ENCODE results near the gene PTPRN2. TPM values are rescaled to one million over a fixed set of nuclear protein-coding genes. Genes with fewer than 3 reads are reported as not detected.
"Not testable (repeated sequence)": the region's sequence is repeated elsewhere in the genome, so short reads cannot be mapped to it uniquely, and the experiment has no call there.

PTPRN2 gene
- 0.87 and 1.7 TPM in 2 replicates for total RNA-seq (2014; rRNA removed; shearing (Covaris generic); ENCODE audit: low replicate concordance)

DNA sequence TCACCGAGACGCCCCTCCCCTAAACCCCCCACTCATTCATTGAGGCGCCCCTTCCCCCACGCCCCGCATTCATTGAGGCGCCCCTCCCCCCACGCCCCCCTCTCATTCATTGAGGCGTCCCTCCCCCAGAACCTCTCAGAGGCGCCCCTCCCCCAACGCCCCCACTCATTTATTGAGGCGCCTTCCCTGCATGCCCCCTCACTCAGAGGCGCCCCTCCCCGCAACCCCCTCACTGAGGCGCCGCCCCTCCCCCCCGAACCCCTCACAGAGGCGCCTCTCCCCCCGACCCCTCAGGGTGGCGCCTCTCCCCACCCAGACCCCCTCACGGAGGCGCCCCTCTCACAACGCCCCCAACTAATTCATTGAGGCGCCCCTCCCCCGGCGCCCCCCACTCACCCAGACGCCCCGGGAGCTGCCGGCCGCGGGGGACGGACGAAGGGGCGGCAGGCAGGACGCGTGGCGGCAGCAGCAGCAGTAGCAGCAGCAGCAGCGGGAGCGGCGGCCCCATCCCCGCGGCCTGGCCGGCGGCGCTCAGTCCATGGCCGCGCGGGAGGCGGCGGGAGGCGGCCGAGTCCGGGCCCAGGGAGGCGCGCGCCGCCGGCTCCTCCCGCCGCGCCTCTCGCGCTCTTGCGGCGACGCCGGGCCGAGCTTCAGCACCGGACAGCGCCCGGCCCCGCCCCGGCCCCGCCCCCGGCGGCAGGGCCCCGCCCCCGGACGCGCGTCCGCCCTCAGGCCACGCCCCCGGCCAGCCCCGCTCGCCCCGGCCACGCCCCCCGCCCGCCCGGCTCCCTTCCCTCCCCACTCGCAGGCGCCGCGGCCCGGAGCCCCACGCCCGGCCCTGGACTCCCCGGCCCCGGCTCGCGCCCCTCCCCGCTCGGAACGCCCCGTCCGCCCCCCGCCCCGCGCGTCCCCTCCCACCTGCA, at the start of gene PTPRN2:
Gene PTPRN2 (minus strand): TSS at position 662 of the 923 bp plus-strand sequence.
- H3K4me2 ChIP-seq (ENCODE audit: low read depth, low read length, poor library complexity, severe bottlenecking) = no peak within 1 kb of the TSS
- no peaks in the 10 kb centered on the region; the same call in 1 of the 2 replicates for H3K27me3 ChIP-seq (ENCODE audit: low read length)

DNA sequence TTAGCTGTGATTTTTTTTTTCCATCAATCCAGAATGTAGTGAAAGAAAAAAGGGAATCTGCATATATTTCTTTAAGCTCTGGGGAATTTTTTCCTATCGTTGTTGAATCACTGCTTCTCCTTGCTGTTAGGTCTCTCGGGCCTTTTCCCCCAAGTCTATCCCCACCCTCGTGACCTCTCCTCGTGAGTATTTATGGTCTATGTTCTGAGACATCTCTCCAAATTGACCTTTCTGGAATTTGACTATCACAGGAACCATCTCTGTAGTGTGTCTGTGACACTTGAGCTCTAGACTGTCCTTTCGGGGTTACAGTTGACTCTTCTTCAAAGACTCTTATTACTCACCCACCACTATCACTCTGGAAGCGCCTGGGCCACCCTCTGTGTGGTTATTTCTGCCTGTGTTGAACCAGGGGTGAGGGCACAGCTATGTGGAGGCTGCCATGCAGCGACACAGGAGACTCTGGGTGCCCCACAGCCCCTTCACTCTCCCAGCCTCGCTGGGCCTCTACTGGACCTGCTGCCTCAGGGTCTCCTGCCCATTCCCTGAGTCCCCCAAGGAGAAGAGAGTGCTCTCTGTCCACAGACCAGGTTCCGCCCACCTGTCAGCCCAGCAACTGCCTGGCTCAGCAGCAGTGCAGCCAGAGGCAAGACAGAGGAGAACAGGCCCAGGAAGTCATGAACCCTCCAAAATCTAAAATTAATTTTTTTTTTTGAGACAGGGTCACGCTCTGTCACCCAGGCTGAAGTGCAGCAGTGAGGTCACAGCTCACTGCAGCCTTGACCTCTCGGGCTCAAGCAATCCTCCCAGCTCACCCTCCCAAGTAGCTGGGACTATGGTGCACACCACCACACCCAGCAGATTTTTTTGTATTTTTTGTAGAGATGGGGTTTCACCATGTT, 45.7 kb upstream of the PTPRN2 start:
- Histone ChIP-seq H3K36me3 (ENCODE audit: insufficient read depth, low read length) (peaks cover 13% of the 10 kb centered on the region), H3K27ac (ENCODE audit: low read length) (peak overlapping the region; percentile 93), H3K79me2 (ENCODE audit: low read length) (no peaks in the 10 kb centered on the region; the same call in 1 of the 2 replicates), H3K4me2 (ENCODE audit: low read depth, low read length, poor library complexity, severe bottlenecking) (peak overlapping the region; percentile 69), H3K27me3 (ENCODE audit: low read length) (no peaks in the 10 kb centered on the region), H3K9ac (ENCODE audit: low read length) (peak overlapping the region; percentile 66), H3K4me1 (ENCODE audit: low read length) (peaks cover 36% of the 10 kb centered on the region), H3K9me3 (ENCODE audit: low read length) (no peaks in the 10 kb centered on the region), H4K20me1 (ENCODE audit: insufficient read depth, low read depth, low read length) (no peaks in the 10 kb centered on the region), H2AFZ (ENCODE audit: low read length) (no peak overlapping the region), H3K9me2 (replicated peaks; ENCODE audit: insufficient read depth, low read length) (no peaks in the 10 kb centered on the region), H3K4me3 (ENCODE audit: low read length) (peak overlapping the region; percentile 37; the same call in 1 of the 2 replicates)
- DNase-seq = peak; percentile 83

More for the DNA sequence above, at the start of gene PTPRN2:
- H3K4me3 ChIP-seq (ENCODE audit: low read length) = no peak within 1 kb of the TSS
- H3K9me2 ChIP-seq (replicated peaks; ENCODE audit: insufficient read depth, low read length) = no peaks in the 10 kb centered on the region
- no peak within 1 kb of the TSS for H2AFZ ChIP-seq (ENCODE audit: low read length)
- no peaks in the 10 kb centered on the region for H3K9me3 ChIP-seq (ENCODE audit: low read length)
- no peaks in the 10 kb centered on the region for H3K79me2 ChIP-seq (ENCODE audit: low read length)
- H3K9ac ChIP-seq (ENCODE audit: low read length) = no peak within 1 kb of the TSS
- H3K36me3 ChIP-seq (ENCODE audit: insufficient read depth, low read length) = no peaks in the 10 kb centered on the region
- no peak within 1 kb of the TSS for H3K27ac ChIP-seq (ENCODE audit: low read length)
- no peak for DNase-seq
- H4K20me1 ChIP-seq (ENCODE audit: insufficient read depth, low read depth, low read length) = no peaks in the 10 kb centered on the region
- H3K4me1 ChIP-seq (ENCODE audit: low read length) = peaks cover 6% of the 10 kb centered on the region

DNA sequence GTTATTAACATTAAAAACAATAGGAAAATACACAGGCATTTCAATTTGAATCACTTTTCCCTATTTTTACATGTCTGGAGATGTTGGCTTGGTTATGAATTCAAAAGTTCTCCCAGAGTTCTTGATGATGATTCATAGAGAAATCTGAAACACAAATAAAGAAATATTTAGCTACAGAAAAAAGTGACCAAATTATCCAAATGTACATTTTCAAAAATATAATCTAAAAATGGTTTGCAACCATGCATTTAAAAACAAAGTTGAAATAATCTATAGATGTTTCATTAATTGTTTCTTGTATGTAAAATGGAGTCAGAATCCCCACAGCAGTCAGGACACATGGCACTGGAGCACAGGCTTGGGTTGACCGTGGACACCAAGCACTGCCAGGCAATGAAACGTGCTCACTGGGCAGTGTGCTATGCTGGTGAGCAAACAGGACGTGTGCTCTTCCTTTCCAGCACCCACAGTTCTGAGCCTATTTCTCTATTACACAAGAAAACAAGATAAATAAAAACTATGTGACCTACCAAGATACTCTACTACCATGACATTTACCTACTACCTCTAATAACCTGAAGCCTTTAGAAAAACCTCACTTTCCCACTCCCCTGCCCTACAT, 44.1 kb upstream of the PTPRN2 start:
- H3K4me1 ChIP-seq (ENCODE audit: low read length) = peaks cover 36% of the 10 kb centered on the region
- H3K36me3 ChIP-seq (ENCODE audit: insufficient read depth, low read length) = peaks cover 14% of the 10 kb centered on the region
- no peak overlapping the region for H3K4me3 ChIP-seq (ENCODE audit: low read length)
- no peaks in the 10 kb centered on the region for H3K9me3 ChIP-seq (ENCODE audit: low read length)
- no peak overlapping the region for H2AFZ ChIP-seq (ENCODE audit: low read length)
- H3K4me2 ChIP-seq (ENCODE audit: low read depth, low read length, poor library complexity, severe bottlenecking) = no peak overlapping the region
- no peak for DNase-seq
- no peaks in the 10 kb centered on the region for H3K9me2 ChIP-seq (replicated peaks; ENCODE audit: insufficient read depth, low read length)
- no peaks in the 10 kb centered on the region for H3K27me3 ChIP-seq (ENCODE audit: low read length)
- no peak overlapping the region for H3K27ac ChIP-seq (ENCODE audit: low read length)
- H3K79me2 ChIP-seq (ENCODE audit: low read length) = no peaks in the 10 kb centered on the region; the same call in 1 of the 2 replicates
- H3K9ac ChIP-seq (ENCODE audit: low read length) = no peak overlapping the region
- H4K20me1 ChIP-seq (ENCODE audit: insufficient read depth, low read depth, low read length) = no peaks in the 10 kb centered on the region

DNA sequence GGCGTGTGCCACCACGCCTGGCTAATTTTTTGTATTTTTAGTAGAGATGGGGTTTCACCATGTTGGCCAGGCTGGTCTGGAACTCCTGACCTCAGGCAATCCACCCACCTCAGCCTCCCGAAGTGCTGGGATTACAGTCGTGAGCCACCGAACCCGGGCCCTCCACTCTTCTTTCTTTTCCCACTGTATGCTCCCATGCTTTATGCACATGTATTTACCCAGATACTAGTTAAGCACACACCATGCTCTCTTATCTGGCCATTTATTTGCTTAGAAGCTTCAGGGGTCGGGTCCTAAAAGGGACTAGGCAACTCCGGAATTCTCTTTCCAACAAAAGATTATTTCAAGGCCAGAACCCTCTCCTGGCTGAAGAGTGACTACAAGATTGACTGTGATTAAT, 38.7 kb upstream of the PTPRN2 start:
- not testable (repeated sequence) for DNase-seq; H3K79me2 ChIP-seq (ENCODE audit: low read length); H2AFZ ChIP-seq (ENCODE audit: low read length); H3K4me3 ChIP-seq (ENCODE audit: low read length); H3K9ac ChIP-seq (ENCODE audit: low read length); H3K4me1 ChIP-seq (ENCODE audit: low read length); H3K9me2 ChIP-seq (replicated peaks; ENCODE audit: insufficient read depth, low read length); H3K27me3 ChIP-seq (ENCODE audit: low read length); H3K4me2 ChIP-seq (ENCODE audit: low read depth, low read length, poor library complexity, severe bottlenecking); H3K27ac ChIP-seq (ENCODE audit: low read length); H4K20me1 ChIP-seq (ENCODE audit: insufficient read depth, low read depth, low read length); H3K9me3 ChIP-seq (ENCODE audit: low read length)
- H3K36me3 ChIP-seq (ENCODE audit: insufficient read depth, low read length) = peaks cover 16% of the 10 kb centered on the region

DNA sequence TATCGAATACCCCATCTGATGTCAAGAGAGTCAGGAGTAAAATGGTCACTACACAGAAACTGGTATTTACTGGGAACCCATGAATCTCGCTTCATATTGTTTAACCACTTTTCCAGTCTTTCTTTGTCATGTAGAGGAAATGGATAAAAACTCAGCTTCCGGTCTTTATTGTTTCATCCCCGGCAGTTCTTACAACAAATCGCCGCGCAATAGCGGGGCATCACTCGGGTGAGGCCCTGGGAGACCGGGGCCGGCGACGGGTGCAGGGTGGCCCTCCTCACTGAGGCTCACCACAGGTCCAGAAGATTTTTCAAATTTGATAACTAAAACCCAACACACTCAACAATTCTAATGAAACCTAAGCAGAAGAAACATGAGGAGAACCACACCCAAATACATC, 35.6 kb upstream of the PTPRN2 start:
- no peaks in the 10 kb centered on the region for H3K9me2 ChIP-seq (replicated peaks; ENCODE audit: insufficient read depth, low read length)
- H3K4me3 ChIP-seq (ENCODE audit: low read length) = no peak overlapping the region
- no peak overlapping the region for H2AFZ ChIP-seq (ENCODE audit: low read length)
- no peaks in the 10 kb centered on the region for H3K79me2 ChIP-seq (ENCODE audit: low read length)
- H3K4me1 ChIP-seq (ENCODE audit: low read length) = peaks cover 4% of the 10 kb centered on the region; the same call in 1 of the 2 replicates
- H3K9ac ChIP-seq (ENCODE audit: low read length) = no peak overlapping the region
- no peaks in the 10 kb centered on the region for H4K20me1 ChIP-seq (ENCODE audit: insufficient read depth, low read depth, low read length)
- DNase-seq = no peak
- peaks cover 7% of the 10 kb centered on the region; the same call in 1 of the 2 replicates for H3K36me3 ChIP-seq (ENCODE audit: insufficient read depth, low read length)
- no peak overlapping the region for H3K4me2 ChIP-seq (ENCODE audit: low read depth, low read length, poor library complexity, severe bottlenecking)
- H3K27me3 ChIP-seq (ENCODE audit: low read length) = no peaks in the 10 kb centered on the region
- H3K27ac ChIP-seq (ENCODE audit: low read length) = no peak overlapping the region
- H3K9me3 ChIP-seq (ENCODE audit: low read length) = no peaks in the 10 kb centered on the region

DNA sequence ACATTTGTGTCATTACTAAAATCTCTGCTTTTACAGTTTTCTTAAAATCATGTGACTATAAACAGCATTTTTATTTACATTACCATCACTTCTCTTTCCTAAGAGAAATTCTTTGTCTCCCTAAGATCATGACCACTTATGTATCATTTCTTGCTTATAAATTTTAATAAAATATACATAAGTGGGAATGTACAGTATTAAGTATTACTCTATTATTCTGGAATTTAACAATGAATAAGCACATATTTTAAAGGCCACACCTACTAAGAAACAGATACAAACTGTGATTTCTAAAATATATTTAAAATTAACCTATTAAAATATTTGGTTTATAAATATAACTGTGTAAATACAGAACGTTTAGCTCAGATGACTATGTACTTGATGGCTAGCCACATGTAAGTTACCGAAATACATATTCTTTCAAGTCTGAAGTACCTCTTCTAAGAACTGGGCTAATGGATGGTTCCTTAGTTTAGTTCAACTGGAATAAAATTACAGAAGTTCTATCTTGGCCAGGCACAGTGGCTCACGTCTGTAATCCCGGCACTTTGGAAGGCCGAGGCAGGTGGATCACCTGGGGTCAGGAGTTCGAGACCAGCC, 33.3 kb upstream of the PTPRN2 start:
- no peak for DNase-seq
- H3K27me3 ChIP-seq (ENCODE audit: low read length) = no peaks in the 10 kb centered on the region
- no peaks in the 10 kb centered on the region for H3K9me3 ChIP-seq (ENCODE audit: low read length)
- H3K4me3 ChIP-seq (ENCODE audit: low read length) = no peak overlapping the region
- no peaks in the 10 kb centered on the region; the same call in 1 of the 2 replicates for H4K20me1 ChIP-seq (ENCODE audit: insufficient read depth, low read depth, low read length)
- no peaks in the 10 kb centered on the region for H3K9me2 ChIP-seq (replicated peaks; ENCODE audit: insufficient read depth, low read length)
- H3K27ac ChIP-seq (ENCODE audit: low read length) = no peak overlapping the region
- no peak overlapping the region for H3K9ac ChIP-seq (ENCODE audit: low read length)
- H3K36me3 ChIP-seq (ENCODE audit: insufficient read depth, low read length) = peaks cover 3% of the 10 kb centered on the region; the same call in 1 of the 2 replicates
- H2AFZ ChIP-seq (ENCODE audit: low read length) = no peak overlapping the region
- H3K4me1 ChIP-seq (ENCODE audit: low read length) = peaks cover 5% of the 10 kb centered on the region; the same call in 1 of the 2 replicates
- H3K4me2 ChIP-seq (ENCODE audit: low read depth, low read length, poor library complexity, severe bottlenecking) = no peak overlapping the region
- no peaks in the 10 kb centered on the region for H3K79me2 ChIP-seq (ENCODE audit: low read length)

DNA sequence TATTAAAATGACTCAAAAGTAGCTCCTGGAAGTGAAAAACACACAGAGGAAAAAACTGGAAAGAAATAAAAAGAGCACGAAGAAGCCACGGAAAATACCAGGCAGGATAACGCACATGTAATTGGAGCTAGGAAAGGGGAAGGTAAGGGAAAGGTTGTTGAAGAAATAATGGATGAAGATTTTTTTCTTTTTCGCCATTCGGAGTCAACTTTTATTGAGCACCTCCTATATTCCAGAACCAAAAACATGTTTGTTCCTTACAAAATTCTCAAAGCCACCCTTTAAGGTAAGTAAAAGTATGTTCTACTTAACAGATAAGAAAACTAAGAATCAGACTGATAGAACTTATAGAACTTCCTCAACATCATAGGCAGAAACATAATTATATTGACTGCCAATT, 32.8 kb upstream of the PTPRN2 start:
- no peaks in the 10 kb centered on the region for H3K27me3 ChIP-seq (ENCODE audit: low read length)
- H3K9ac ChIP-seq (ENCODE audit: low read length) = no peak overlapping the region
- H3K9me2 ChIP-seq (replicated peaks; ENCODE audit: insufficient read depth, low read length) = no peaks in the 10 kb centered on the region
- H3K4me1 ChIP-seq (ENCODE audit: low read length) = peaks cover 7% of the 10 kb centered on the region
- H3K9me3 ChIP-seq (ENCODE audit: low read length) = no peaks in the 10 kb centered on the region
- DNase-seq = no peak
- H3K27ac ChIP-seq (ENCODE audit: low read length) = no peak overlapping the region; the same call in 1 of the 2 replicates
- H3K36me3 ChIP-seq (ENCODE audit: insufficient read depth, low read length) = peaks cover 8% of the 10 kb centered on the region; the same call in 1 of the 2 replicates
- no peaks in the 10 kb centered on the region; the same call in 1 of the 2 replicates for H4K20me1 ChIP-seq (ENCODE audit: insufficient read depth, low read depth, low read length)
- no peak overlapping the region for H3K4me3 ChIP-seq (ENCODE audit: low read length)
- no peak overlapping the region for H2AFZ ChIP-seq (ENCODE audit: low read length)
- H3K4me2 ChIP-seq (ENCODE audit: low read depth, low read length, poor library complexity, severe bottlenecking) = no peak overlapping the region
- H3K79me2 ChIP-seq (ENCODE audit: low read length) = no peaks in the 10 kb centered on the region
